GM18867 (cell line): ENCODE results near the gene FMO2.

ENCODE experiments used
- ATAC-seq: cut with Tn5 transposase; IDR thresholded peaks from one replicate; pipeline ENCODE4 v1.9.1; 2021; ENCODE audit warnings: mild to moderate bottlenecking, moderate library complexity; ENCODE audit not compliant: unreplicated experiment

Gene FMO2

GRCh38 chr1:171185091-171185490, at the start of gene FMO2:
TSS of gene FMO2 (plus strand) at chr1:171185300. CDS start at chr1:171185714, 414 bp downstream.
- no peak for ATAC-seq

- ATAC-seq: no peak
These were observed 47.5 kb upstream of the FMO2 start for GRCh38 chr1:171137580-171137979.

- ATAC-seq: no peak
These were observed 46.1 kb upstream of the FMO2 start for GRCh38 chr1:171138980-171139379.

GRCh38 chr1:171139890-171140289, 45.2 kb upstream of the FMO2 start:
- no peak for ATAC-seq

- no peak for ATAC-seq
These were observed 44.7 kb upstream of the FMO2 start for GRCh38 chr1:171140401-171140800.

GRCh38 chr1:171140956-171141687, 44.0 kb upstream of the FMO2 start:
- no peak for ATAC-seq

GRCh38 chr1:171141688-171142415, 43.2 kb upstream of the FMO2 start:
- ATAC-seq: no peak

GRCh38 chr1:171142416-171143385, 42.4 kb upstream of the FMO2 start:
- no peak for ATAC-seq

GRCh38 chr1:171150156-171150555, 34.9 kb upstream of the FMO2 start:
- ATAC-seq: no peak

- no peak for ATAC-seq
These were observed 32.6 kb upstream of the FMO2 start for GRCh38 chr1:171152549-171152948.

- no peak for ATAC-seq
These were observed 29.6 kb upstream of the FMO2 start for GRCh38 chr1:171155484-171155883.

- ATAC-seq: no peak
These were observed 27.0 kb upstream of the FMO2 start for GRCh38 chr1:171158096-171158495.

- ATAC-seq: no peak
These were observed 26.5 kb upstream of the FMO2 start for GRCh38 chr1:171158551-171158950.

- no peak for ATAC-seq
These were observed 26.0 kb upstream of the FMO2 start for GRCh38 chr1:171159148-171159547.

- ATAC-seq: no peak
These were observed 24.9 kb upstream of the FMO2 start for GRCh38 chr1:171160211-171160610.

- ATAC-seq: no peak
These were observed 24.3 kb upstream of the FMO2 start for GRCh38 chr1:171160639-171161354.

- no peak for ATAC-seq
These were observed 23.7 kb upstream of the FMO2 start for GRCh38 chr1:171161431-171161830.

- no peak for ATAC-seq
These were observed 18.7 kb upstream of the FMO2 start for GRCh38 chr1:171166361-171166760.

GRCh38 chr1:171167785-171168184, 17.3 kb upstream of the FMO2 start:
- no peak for ATAC-seq

GRCh38 chr1:171172471-171172870, 12.6 kb upstream of the FMO2 start:
- no peak for ATAC-seq

- peak; percentile 74 for ATAC-seq
These were observed 12.0 kb upstream of the FMO2 start for GRCh38 chr1:171173069-171173468.
